H9 (cell line): ENCODE data around the gene MFSD6. TPM values are rescaled to one million over a fixed set of nuclear protein-coding genes. Genes with fewer than 3 reads are reported as not detected.

Experiments
- DNase-seq: peaks from one replicate; pipeline ENCODE4 v3.0.0-alpha.2; 2017
- H2AFZ ChIP-seq: one replicate; pipeline ENCODE4 v1.6.1; 2013; ENCODE audit warnings: mild to moderate bottlenecking, low read length, control low read depth, moderate library complexity
- H2AK5ac ChIP-seq: 2 replicates; pipeline ENCODE4 v1.6.1; 2013; ENCODE audit warnings: low read length, control low read depth, mixed read lengths; ENCODE audit not compliant: insufficient read length
- H2BK120ac ChIP-seq: one replicate; pipeline ENCODE4 v1.6.1; 2013; ENCODE audit warnings: low read depth, mild to moderate bottlenecking, low read length, control low read depth, inconsistent platforms; ENCODE audit not compliant: poor library complexity, severe bottlenecking
- H2BK12ac ChIP-seq: 2 replicates; pipeline ENCODE4 v1.6.1; 2013; ENCODE audit warnings: low read length, control low read depth, mixed read lengths, low read depth; ENCODE audit not compliant: insufficient read length
- H2BK15ac ChIP-seq: 2 replicates; pipeline ENCODE4 v1.6.1; 2013; ENCODE audit warnings: low read depth, low read length, control low read depth
- H2BK20ac ChIP-seq: one replicate; pipeline ENCODE4 v1.6.1; 2013; ENCODE audit warnings: low read depth, mild to moderate bottlenecking, low read length, control low read depth, inconsistent platforms; ENCODE audit not compliant: poor library complexity, severe bottlenecking
- H2BK5ac ChIP-seq: 2 replicates; pipeline ENCODE4 v1.6.1; 2013; ENCODE audit warnings: low read length, control low read depth, mixed read lengths; ENCODE audit not compliant: insufficient read length
- H3K14ac ChIP-seq: 2 replicates; pipeline ENCODE4 v1.6.1; 2013; ENCODE audit warnings: low read length, control low read depth; ENCODE audit not compliant: insufficient read depth
- H3K18ac ChIP-seq: 2 replicates; pipeline ENCODE4 v1.6.1; 2013; ENCODE audit warnings: low read depth, mild to moderate bottlenecking, mixed read lengths, low read length, control low read depth; ENCODE audit not compliant: insufficient read length
- H3K23ac ChIP-seq: 2 replicates; pipeline ENCODE4 v1.6.1; 2013; ENCODE audit warnings: low read length, control low read depth, mixed read lengths, low read depth; ENCODE audit not compliant: insufficient read length
- H3K23me2 ChIP-seq: 2 replicates; pipeline ENCODE4 v1.6.1; 2013; ENCODE audit warnings: low read depth, mild to moderate bottlenecking, mixed read lengths, low read length, control low read depth; ENCODE audit not compliant: insufficient read length, poor library complexity, severe bottlenecking
- H3K27ac ChIP-seq: 2 replicates; pipeline ENCODE4 v1.5.1; 2013; ENCODE audit warnings: low read length, control low read depth, mixed read lengths, low read depth; ENCODE audit not compliant: insufficient read length
- H3K27me3 ChIP-seq: 2 replicates; pipeline ENCODE4 v1.6.1; 2013; ENCODE audit warnings: low read length, control low read depth, inconsistent platforms; ENCODE audit not compliant: insufficient read depth
- H3K4ac ChIP-seq: 2 replicates; pipeline ENCODE4 v1.6.1; 2013; ENCODE audit warnings: low read depth, mild to moderate bottlenecking, control low read depth, inconsistent platforms, low read length, moderate library complexity
- H3K4me1 ChIP-seq: 2 replicates; pipeline ENCODE4 v1.6.1; 2013; ENCODE audit warnings: low read length, control low read depth, inconsistent platforms; ENCODE audit not compliant: insufficient read depth
- H3K4me2 ChIP-seq: 2 replicates; pipeline ENCODE4 v1.6.1; 2013; ENCODE audit warnings: low read length, control low read depth, mixed read lengths; ENCODE audit not compliant: insufficient read length, insufficient read depth
- H3K56ac ChIP-seq: 2 replicates; pipeline ENCODE4 v1.6.1; 2013; ENCODE audit warnings: low read depth, mild to moderate bottlenecking, mixed read lengths, low read length, control low read depth; ENCODE audit not compliant: insufficient read length
- H3K79me1 ChIP-seq: 2 replicates; pipeline ENCODE4 v1.6.1; 2013; ENCODE audit warnings: low read depth, mild to moderate bottlenecking, moderate library complexity, low read length, control low read depth, inconsistent platforms; ENCODE audit not compliant: insufficient read depth, poor library complexity, severe bottlenecking
- H3K79me2 ChIP-seq: 2 replicates; pipeline ENCODE4 v1.6.1; 2013; ENCODE audit warnings: low read length, control low read depth, inconsistent platforms; ENCODE audit not compliant: insufficient read depth
- H3K9ac ChIP-seq: 2 replicates; pipeline ENCODE4 v1.6.1; 2013; ENCODE audit warnings: low read length, control low read depth, mixed read lengths; ENCODE audit not compliant: insufficient read length; ENCODE audit errors: extremely low read depth
- H3K9me3 ChIP-seq: one replicate; pipeline ENCODE4 v1.6.1; 2013; ENCODE audit warnings: low read depth, low read length, inconsistent platforms; ENCODE audit not compliant: control insufficient read depth
- H3T11ph ChIP-seq: one replicate; pipeline ENCODE4 v1.6.1; 2013; ENCODE audit warnings: mild to moderate bottlenecking, low read length, control low read depth, inconsistent platforms
- H4K20me1 ChIP-seq: one replicate; pipeline ENCODE4 v1.6.1; 2013; ENCODE audit not compliant: control insufficient read depth, insufficient read length, insufficient read depth
- H4K5ac ChIP-seq: 2 replicates; pipeline ENCODE4 v1.6.1; 2013; ENCODE audit warnings: low read depth, mild to moderate bottlenecking, mixed read lengths, low read length, control low read depth; ENCODE audit not compliant: insufficient read length
- H4K8ac ChIP-seq: replicated peaks from 2 replicates; pipeline ENCODE4 v1.6.1; 2013; ENCODE audit warnings: low read length, control low read depth, mixed read lengths, low read depth; ENCODE audit not compliant: insufficient read length
- H4K91ac ChIP-seq: 2 replicates; pipeline ENCODE4 v1.6.1; 2013; ENCODE audit warnings: low read depth, mild to moderate bottlenecking, moderate library complexity, mixed read lengths, low read length, control low read depth; ENCODE audit not compliant: insufficient read length
- H3K27ac Mint-ChIP-seq, 3 experiments: 2 replicates in 2 of 3; 3 replicates in 1 of 3; pipeline ENCODE4 v1.8.0; 2020 to 2021; ENCODE audit warnings: mixed read lengths in 3 of 3, mild to moderate bottlenecking in 1 of 3, moderate library complexity in 1 of 3
- H3K27me3 Mint-ChIP-seq: 2 replicates; pipeline ENCODE4 v1.8.0; 2021; ENCODE audit warnings: low read depth, mild to moderate bottlenecking, moderate library complexity, mixed read lengths
- H3K36me3 Mint-ChIP-seq, 3 experiments: 2 replicates in 2 of 3; 3 replicates in 1 of 3; pipeline ENCODE4 v1.8.0; 2020 to 2021; ENCODE audit warnings: low read depth in 3 of 3, mixed read lengths in 3 of 3; ENCODE audit not compliant: insufficient read depth in 1 of 3
- H3K4me1 Mint-ChIP-seq, 2 experiments: 2 replicates each; pipeline ENCODE4 v1.8.0; 2020; ENCODE audit warnings: mixed read lengths in 2 of 2
- H3K4me3 Mint-ChIP-seq, 2 experiments: 2 replicates in 1 of 2; 3 replicates in 1 of 2; pipeline ENCODE4 v1.8.0; 2020 to 2021; ENCODE audit warnings: mild to moderate bottlenecking in 2 of 2, mixed read lengths in 2 of 2, moderate library complexity in 1 of 2
- H3K9me3 Mint-ChIP-seq, 2 experiments: 2 replicates in 1 of 2; 3 replicates in 1 of 2; pipeline ENCODE4 v1.8.0; 2020; ENCODE audit warnings: mild to moderate bottlenecking in 2 of 2, mixed read lengths in 2 of 2, moderate library complexity in 1 of 2
- CTCF ChIP-seq: fragments of 200-600 bp; sonication (generic); conservative IDR thresholded peaks from 3 replicates; pipeline ENCODE4 v1.8.0; 2021; ENCODE audit warnings: antibody characterized with exemption, mild to moderate bottlenecking
- WGBS: extraction: QIAGEN DNeasy Blood & Tissue Kit; methylation state at CpG from one replicate; pipeline ENCODE4 v1.1.7; 2013; ENCODE audit warnings: missing lambda C conversion rate, low lambda C conversion rate, mixed read lengths; ENCODE audit not compliant: insufficient read length; ENCODE audit errors: extremely low coverage; 5-methylcytosine and 5-hydroxymethylcytosine counted together
- total RNA-seq: library from RNA; stranded (reverse); gene quantifications from 2 replicates; pipeline ENCODE4 v1.2.1, GENCODE V29; 2021

The MFSD6 gene
- total RNA-seq, 1 experiment from 2014 or later: 4.0 TPM

GRCh38 chr2:190458352-190459107 is 50.4 kb downstream of the MFSD6 start:
- H4K5ac ChIP-seq: no peak overlapping the region

More at GRCh38 chr2:190458352-190459107, 50.4 kb downstream of the MFSD6 start:
- H3T11ph ChIP-seq: no peak overlapping the region
- Mint-ChIP-seq H3K4me3 (no peak overlapping the region), H3K9me3 (no peaks in the 10 kb centered on the region), H3K27ac (no peak overlapping the region), H3K36me3 (no peaks in the 10 kb centered on the region; a peak in 1 of 7 replicates), H3K4me1 (no peaks in the 10 kb centered on the region), H3K27me3 (no peaks in the 10 kb centered on the region)
- H3K14ac ChIP-seq: no peak overlapping the region
- no CpG with 5 or more reads among the region's 8 CpGs for WGBS
- no peaks in the 10 kb centered on the region for H3K9me3 ChIP-seq
- no peak overlapping the region for H2AK5ac ChIP-seq
- H2BK120ac ChIP-seq: no peak overlapping the region
- no peaks in the 10 kb centered on the region for H4K20me1 ChIP-seq
- no peak overlapping the region for H2AFZ ChIP-seq
- no peak overlapping the region for H2BK5ac ChIP-seq
- H3K4me2 ChIP-seq: no peak overlapping the region
- no peak overlapping the region for H3K27ac ChIP-seq
- no peak overlapping the region for H2BK12ac ChIP-seq
- H2BK15ac ChIP-seq: no peak overlapping the region
- no peak for DNase-seq
- no peak overlapping the region for H3K4ac ChIP-seq
- no peak overlapping the region for H4K8ac ChIP-seq
- no peak for TF ChIP-seq CTCF
- H3K23me2 ChIP-seq: no peaks in the 10 kb centered on the region
- H2BK20ac ChIP-seq: no peak overlapping the region
- no peak overlapping the region for H3K18ac ChIP-seq
- no peak overlapping the region for H4K91ac ChIP-seq
- no peak overlapping the region for H3K56ac ChIP-seq
- no peaks in the 10 kb centered on the region for H3K4me1 ChIP-seq
- H3K27me3 ChIP-seq: no peaks in the 10 kb centered on the region
- no peak overlapping the region for H3K9ac ChIP-seq
- H3K23ac ChIP-seq: no peak overlapping the region
- H3K79me2 ChIP-seq: no peaks in the 10 kb centered on the region
- no peaks in the 10 kb centered on the region for H3K79me1 ChIP-seq
